ENCODE measurements around the gene AP1S3.

The AP1S3 gene

DNA sequence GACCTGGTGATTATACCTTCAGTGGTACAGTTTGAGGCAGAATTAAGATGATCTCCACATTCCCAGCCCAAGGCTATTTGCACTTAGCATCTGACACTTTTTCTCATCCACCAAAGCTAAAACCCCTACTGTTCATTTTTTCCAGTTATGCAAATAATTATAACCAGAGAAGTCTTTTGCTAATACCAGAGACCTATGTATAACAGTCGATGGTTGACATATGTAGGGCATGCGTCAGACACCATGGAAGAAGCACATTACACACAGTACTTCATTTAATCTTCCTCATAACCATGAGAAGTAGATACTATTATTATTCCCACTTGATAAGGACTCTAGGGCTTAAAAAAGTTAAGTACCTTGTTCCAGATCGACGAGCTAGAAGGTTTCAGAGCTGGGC lies 36.5 kb downstream of the AP1S3 start:
- Histone ChIP-seq H3K4me3 (ENCODE audit: low read depth, low read length, poor library complexity, severe bottlenecking) (no peak overlapping the region), H3K79me2 (ENCODE audit: insufficient read depth, low read length) (peaks cover 69% of the 10 kb centered on the region), H3K9ac (ENCODE audit: low read length) (no peak overlapping the region), H3F3A (ENCODE audit: insufficient read depth, low read length) (no peaks in the 10 kb centered on the region; the same call in 1 of the 2 replicates), H4K20me1 (ENCODE audit: insufficient read depth, low read length) (no peaks in the 10 kb centered on the region), H3K9me2 (ENCODE audit: low read depth, low read length) (no peaks in the 10 kb centered on the region), H3K4me2 (ENCODE audit: low read length) (peak overlapping the region; percentile 10; the same call in 1 of the 2 replicates), H2AFZ (ENCODE audit: low read length) (no peak overlapping the region), H3K27ac (ENCODE audit: low read depth, low read length, poor library complexity, severe bottlenecking) (peak overlapping the region; percentile 46), H3K27me3 (ENCODE audit: insufficient read depth, low read length) (no peaks in the 10 kb centered on the region), H3K36me3 (ENCODE audit: insufficient read depth, low read length) (no peaks in the 10 kb centered on the region; the same call in none of the 2 replicates), H3K4me1 (ENCODE audit: insufficient read depth, low read length, severe bottlenecking) (peaks cover 70% of the 10 kb centered on the region), H3K9me3 (ENCODE audit: low read length) (no peaks in the 10 kb centered on the region)
- TF ChIP-seq, protein P1, sequence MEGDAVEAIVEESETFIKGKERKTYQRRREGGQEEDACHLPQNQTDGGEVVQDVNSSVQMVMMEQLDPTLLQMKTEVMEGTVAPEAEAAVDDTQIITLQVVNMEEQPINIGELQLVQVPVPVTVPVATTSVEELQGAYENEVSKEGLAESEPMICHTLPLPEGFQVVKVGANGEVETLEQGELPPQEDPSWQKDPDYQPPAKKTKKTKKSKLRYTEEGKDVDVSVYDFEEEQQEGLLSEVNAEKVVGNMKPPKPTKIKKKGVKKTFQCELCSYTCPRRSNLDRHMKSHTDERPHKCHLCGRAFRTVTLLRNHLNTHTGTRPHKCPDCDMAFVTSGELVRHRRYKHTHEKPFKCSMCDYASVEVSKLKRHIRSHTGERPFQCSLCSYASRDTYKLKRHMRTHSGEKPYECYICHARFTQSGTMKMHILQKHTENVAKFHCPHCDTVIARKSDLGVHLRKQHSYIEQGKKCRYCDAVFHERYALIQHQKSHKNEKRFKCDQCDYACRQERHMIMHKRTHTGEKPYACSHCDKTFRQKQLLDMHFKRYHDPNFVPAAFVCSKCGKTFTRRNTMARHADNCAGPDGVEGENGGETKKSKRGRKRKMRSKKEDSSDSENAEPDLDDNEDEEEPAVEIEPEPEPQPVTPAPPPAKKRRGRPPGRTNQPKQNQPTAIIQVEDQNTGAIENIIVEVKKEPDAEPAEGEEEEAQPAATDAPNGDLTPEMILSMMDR (IDR thresholded peaks at IDR 0.05; ENCODE audit: low read length): no peak
- no peak for TF ChIP-seq EZH2 (IDR thresholded peaks at IDR 0.05; ENCODE audit: borderline replicate concordance, low read length)

DNA sequence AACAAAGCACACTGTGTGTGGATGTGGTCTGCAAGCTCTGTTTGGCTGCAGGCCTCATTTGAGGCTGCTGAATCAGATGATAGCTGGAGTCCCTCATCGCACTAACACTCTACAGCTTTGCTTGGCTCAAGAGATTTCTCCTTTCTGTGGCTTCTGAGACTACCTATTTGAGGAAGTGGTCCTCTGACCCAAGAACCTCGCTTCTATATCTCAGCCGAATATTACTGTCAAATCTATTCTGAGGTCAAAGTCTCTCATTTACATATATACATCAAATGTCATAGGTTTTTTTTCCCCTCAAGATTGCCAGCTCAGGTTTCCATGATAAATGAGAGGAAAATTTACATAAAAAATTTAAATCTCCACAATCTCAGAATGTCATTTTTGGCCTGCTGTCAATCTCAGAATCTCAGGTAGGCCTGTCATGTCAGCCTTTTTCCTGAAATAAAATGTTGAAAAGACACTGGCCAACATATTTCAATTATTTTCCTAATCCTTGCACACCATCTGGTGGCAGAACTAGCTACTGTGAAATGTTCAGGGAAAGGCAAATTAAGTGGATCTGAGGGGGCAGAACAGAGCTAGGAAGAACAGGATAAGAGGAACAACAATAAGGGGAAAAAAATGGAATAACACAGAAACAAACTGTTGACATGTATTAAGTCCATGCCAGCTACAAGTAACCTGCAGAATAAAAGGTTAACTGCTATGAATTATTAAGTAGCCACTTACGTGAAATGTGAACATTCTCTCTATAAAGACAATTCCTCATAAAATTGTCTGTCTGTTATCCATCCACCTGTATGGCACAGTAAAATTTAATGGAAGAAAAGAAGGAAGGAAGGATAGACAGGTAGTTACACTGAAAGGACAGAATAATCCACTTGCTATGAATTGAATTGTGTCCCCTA lies 39.3 kb downstream of the AP1S3 start:
- Histone ChIP-seq H3K9ac (ENCODE audit: low read length) (no peak overlapping the region), H3K4me2 (ENCODE audit: low read length) (peak overlapping the region; percentile 30; the same call in 1 of the 2 replicates), H3K27ac (ENCODE audit: low read depth, low read length, poor library complexity, severe bottlenecking) (peak overlapping the region; percentile 76), H3K4me3 (ENCODE audit: low read depth, low read length, poor library complexity, severe bottlenecking) (no peak overlapping the region), H3K79me2 (ENCODE audit: insufficient read depth, low read length) (peaks cover 56% of the 10 kb centered on the region), H3K27me3 (ENCODE audit: insufficient read depth, low read length) (no peaks in the 10 kb centered on the region), H3K9me3 (ENCODE audit: low read length) (no peaks in the 10 kb centered on the region), H4K20me1 (ENCODE audit: insufficient read depth, low read length) (no peaks in the 10 kb centered on the region), H2AFZ (ENCODE audit: low read length) (no peak overlapping the region), H3K9me2 (ENCODE audit: low read depth, low read length) (no peaks in the 10 kb centered on the region), H3K36me3 (ENCODE audit: insufficient read depth, low read length) (no peaks in the 10 kb centered on the region; the same call in 1 of the 2 replicates), H3K4me1 (ENCODE audit: insufficient read depth, low read length, severe bottlenecking) (peaks cover 50% of the 10 kb centered on the region), H3F3A (ENCODE audit: insufficient read depth, low read length) (no peaks in the 10 kb centered on the region; the same call in 1 of the 2 replicates)
- TF ChIP-seq, protein P1 (IDR thresholded peaks at IDR 0.05; ENCODE audit: low read length): peak; percentile 36; the same call in 1 of the 2 replicates
- no peak for TF ChIP-seq EZH2 (IDR thresholded peaks at IDR 0.05; ENCODE audit: borderline replicate concordance, low read length)

DNA sequence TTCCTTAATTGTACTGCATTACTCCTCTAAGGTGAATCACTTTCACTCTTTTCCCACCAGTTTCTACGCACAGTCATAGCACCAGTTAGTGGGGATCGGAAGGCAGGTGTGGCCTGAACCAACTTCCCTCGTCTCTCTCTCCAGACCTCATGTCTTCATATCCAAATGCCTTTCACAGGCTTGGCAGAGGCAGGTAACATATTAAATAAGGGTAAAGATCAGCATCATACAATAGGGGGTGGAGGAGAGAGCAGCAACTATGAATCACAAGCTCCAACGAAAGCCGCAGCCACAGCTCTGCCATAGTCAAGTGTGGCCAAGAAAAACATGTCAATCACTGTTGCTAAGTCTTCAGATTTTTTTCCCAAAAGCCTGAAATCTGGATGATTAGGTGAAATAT lies 40.3 kb downstream of the AP1S3 start:
- H3K4me3 ChIP-seq (ENCODE audit: low read depth, low read length, poor library complexity, severe bottlenecking): peak overlapping the region; percentile 15
- peak overlapping the region; percentile 34; the same call in 1 of the 2 replicates for H3K9ac ChIP-seq (ENCODE audit: low read length)
- H3F3A ChIP-seq (ENCODE audit: insufficient read depth, low read length): no peaks in the 10 kb centered on the region; the same call in 1 of the 2 replicates
- peak overlapping the region; percentile 76 for H3K27ac ChIP-seq (ENCODE audit: low read depth, low read length, poor library complexity, severe bottlenecking)
- H3K27me3 ChIP-seq (ENCODE audit: insufficient read depth, low read length): no peaks in the 10 kb centered on the region
- no peaks in the 10 kb centered on the region for H3K9me2 ChIP-seq (ENCODE audit: low read depth, low read length)
- H3K4me2 ChIP-seq (ENCODE audit: low read length): peak overlapping the region; percentile 26; the same call in 1 of the 2 replicates
- TF ChIP-seq, protein P1 (IDR thresholded peaks at IDR 0.05; ENCODE audit: low read length): no peak
- no peak for TF ChIP-seq EZH2 (IDR thresholded peaks at IDR 0.05; ENCODE audit: borderline replicate concordance, low read length)
- H3K4me1 ChIP-seq (ENCODE audit: insufficient read depth, low read length, severe bottlenecking): peaks cover 46% of the 10 kb centered on the region
- H3K79me2 ChIP-seq (ENCODE audit: insufficient read depth, low read length): peaks cover 56% of the 10 kb centered on the region
- no peaks in the 10 kb centered on the region for H4K20me1 ChIP-seq (ENCODE audit: insufficient read depth, low read length)
- no peaks in the 10 kb centered on the region for H3K9me3 ChIP-seq (ENCODE audit: low read length)
- H2AFZ ChIP-seq (ENCODE audit: low read length): no peak overlapping the region
- no peaks in the 10 kb centered on the region for H3K36me3 ChIP-seq (ENCODE audit: insufficient read depth, low read length)
